BE2C (cell line): ENCODE measurements around the gene ELFN2.

Source experiments
- DNase-seq: peaks from one replicate; pipeline ENCODE4 v3.0.0-alpha.2; 2020
- H3K27me3 ChIP-seq: fragments of 250-450 bp; sonication (Bioruptor Pico); 2 replicates; pipeline ENCODE4 v1.5.1; 2020; ENCODE audit warnings: mild to moderate bottlenecking
- H3K36me3 ChIP-seq: fragments of 250-450 bp; sonication (Bioruptor Pico); 2 replicates; pipeline ENCODE4 v1.5.1; 2020; ENCODE audit warnings: mild to moderate bottlenecking
- H3K4me1 ChIP-seq: fragments of 250-450 bp; sonication (Bioruptor Pico); 2 replicates; pipeline ENCODE4 v1.5.1; 2020
- H3K4me3 ChIP-seq: 2 replicates; pipeline ENCODE4 v1.5.1; 2011; ENCODE audit warnings: low read depth, low read length
- H3K9me3 ChIP-seq: fragments of 250-450 bp; sonication (Bioruptor Pico); 2 replicates; pipeline ENCODE4 v1.5.1; 2020
- TF ChIP-seq, protein P1 (sequence below): IDR thresholded peaks from 2 replicates; pipeline ENCODE4 v1.5.1; 2012; ENCODE audit warnings: mild to moderate bottlenecking, low read depth, low read length

Gene ELFN2

DNA sequence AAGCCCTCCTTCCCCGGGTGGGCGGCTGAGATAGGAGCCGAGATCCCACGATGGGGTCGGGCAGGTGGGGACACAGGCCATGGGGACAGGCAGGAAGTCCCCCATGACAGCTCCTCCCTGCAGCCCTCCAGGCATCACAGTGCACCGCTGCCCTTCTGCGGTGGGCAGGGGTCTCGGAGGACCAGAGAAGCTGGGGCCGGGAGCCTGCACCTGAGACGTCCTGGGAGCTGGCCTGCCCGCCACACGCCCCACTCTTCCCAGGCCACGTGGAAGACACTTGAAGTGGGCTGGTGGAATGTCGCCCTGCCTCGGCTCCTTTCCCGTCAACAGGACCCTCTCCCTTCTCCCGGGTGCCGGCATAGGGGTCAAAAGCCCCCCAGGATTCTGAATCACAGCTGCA, 55.4 kb downstream of the ELFN2 start:
- TF ChIP-seq, protein P1, sequence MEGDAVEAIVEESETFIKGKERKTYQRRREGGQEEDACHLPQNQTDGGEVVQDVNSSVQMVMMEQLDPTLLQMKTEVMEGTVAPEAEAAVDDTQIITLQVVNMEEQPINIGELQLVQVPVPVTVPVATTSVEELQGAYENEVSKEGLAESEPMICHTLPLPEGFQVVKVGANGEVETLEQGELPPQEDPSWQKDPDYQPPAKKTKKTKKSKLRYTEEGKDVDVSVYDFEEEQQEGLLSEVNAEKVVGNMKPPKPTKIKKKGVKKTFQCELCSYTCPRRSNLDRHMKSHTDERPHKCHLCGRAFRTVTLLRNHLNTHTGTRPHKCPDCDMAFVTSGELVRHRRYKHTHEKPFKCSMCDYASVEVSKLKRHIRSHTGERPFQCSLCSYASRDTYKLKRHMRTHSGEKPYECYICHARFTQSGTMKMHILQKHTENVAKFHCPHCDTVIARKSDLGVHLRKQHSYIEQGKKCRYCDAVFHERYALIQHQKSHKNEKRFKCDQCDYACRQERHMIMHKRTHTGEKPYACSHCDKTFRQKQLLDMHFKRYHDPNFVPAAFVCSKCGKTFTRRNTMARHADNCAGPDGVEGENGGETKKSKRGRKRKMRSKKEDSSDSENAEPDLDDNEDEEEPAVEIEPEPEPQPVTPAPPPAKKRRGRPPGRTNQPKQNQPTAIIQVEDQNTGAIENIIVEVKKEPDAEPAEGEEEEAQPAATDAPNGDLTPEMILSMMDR = no peak
- no peaks in the 10 kb centered on the region for H3K4me1 ChIP-seq

DNA sequence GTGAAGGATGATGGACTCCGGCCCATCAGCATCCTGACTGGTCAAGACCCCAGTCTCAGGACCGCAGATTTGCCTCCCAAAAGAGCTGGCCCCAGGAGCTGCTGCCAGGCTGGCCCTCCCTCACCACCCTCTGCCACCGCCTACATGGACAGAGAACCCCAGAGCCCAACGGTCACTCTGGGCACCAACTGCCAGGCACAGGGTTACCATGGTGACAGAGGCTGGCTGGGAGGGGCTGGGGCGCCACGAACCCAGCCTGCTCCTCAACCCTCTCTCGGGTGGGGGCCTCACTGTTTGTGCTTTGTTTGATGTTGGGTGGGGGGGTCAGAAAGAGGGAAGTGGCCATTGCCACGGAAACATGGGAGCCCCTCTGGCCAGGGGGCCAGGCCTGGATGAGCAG, 55.8 kb downstream of the ELFN2 start:
- H3K4me1 ChIP-seq = no peaks in the 10 kb centered on the region
- TF ChIP-seq, protein P1 = no peak
- no peaks in the 10 kb centered on the region for H3K36me3 ChIP-seq
- H3K27me3 ChIP-seq = peaks cover 37% of the 10 kb centered on the region
- no peak overlapping the region for H3K4me3 ChIP-seq
- DNase-seq = no peak
- H3K9me3 ChIP-seq = no peaks in the 10 kb centered on the region

More for the DNA sequence above, 55.4 kb downstream of the ELFN2 start:
- Histone ChIP-seq H3K4me3 (no peak overlapping the region), H3K9me3 (no peaks in the 10 kb centered on the region), H3K36me3 (no peaks in the 10 kb centered on the region), H3K27me3 (peaks cover 41% of the 10 kb centered on the region)
- no peak for DNase-seq

DNA sequence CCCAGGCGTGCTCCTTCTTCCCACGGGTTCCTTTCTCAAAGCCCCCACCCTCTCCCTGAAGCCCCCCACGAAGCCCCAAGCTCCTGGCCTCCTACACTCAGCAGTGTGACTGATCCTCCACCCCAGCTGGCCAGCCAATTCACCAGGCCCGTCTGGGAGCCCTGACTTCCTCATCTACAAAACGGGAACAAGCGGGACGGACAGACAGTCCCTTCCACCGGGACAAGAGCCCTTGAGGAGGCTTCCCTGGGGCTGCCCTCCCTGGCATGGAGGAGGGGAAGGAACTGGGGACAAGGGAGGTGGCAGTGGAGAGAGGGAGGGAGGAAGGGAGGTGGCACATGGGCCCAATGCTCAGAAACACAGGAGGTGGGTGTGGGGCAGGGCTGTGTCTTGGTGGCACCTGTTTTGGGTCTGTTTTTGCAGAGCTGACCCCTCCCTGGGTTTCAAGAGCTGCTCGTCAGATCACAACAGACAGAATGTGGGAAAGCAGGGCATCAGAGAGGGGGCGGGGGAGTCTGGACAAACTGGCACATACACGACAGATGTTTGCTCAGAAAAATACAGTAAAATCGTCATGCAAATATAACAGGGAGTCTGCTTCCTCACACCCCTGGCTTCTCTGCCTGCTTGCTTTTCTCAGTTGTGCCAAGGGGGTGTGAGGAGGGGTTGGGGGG, 56.8 kb downstream of the ELFN2 start:
- no peaks in the 10 kb centered on the region for H3K9me3 ChIP-seq
- no peaks in the 10 kb centered on the region for H3K4me1 ChIP-seq
- no peak for DNase-seq
- H3K36me3 ChIP-seq = no peaks in the 10 kb centered on the region
- no peak overlapping the region for H3K4me3 ChIP-seq
- peaks cover 26% of the 10 kb centered on the region for H3K27me3 ChIP-seq
- TF ChIP-seq, protein P1 = no peak

DNA sequence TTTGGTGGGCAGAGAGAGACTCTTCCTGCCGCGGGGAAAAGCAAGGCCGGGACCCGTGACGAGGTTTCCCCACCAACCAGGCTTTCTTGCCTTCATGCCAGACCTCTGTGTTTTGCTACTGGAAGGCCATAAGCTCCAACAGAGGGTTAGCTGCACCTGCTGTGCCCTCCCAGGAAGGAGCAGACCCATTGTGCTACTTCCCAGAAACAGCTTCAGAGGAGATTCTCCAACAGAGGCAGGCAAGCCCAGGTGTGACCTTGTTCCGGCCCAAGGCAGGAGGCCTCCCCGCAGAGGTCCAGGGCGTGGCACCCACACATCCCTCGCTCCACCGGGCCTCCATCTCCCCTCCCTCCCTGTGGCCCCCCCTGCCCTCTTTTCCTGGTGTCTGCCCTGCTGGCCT, 57.8 kb downstream of the ELFN2 start:
- peaks cover 17% of the 10 kb centered on the region for H3K27me3 ChIP-seq

DNA sequence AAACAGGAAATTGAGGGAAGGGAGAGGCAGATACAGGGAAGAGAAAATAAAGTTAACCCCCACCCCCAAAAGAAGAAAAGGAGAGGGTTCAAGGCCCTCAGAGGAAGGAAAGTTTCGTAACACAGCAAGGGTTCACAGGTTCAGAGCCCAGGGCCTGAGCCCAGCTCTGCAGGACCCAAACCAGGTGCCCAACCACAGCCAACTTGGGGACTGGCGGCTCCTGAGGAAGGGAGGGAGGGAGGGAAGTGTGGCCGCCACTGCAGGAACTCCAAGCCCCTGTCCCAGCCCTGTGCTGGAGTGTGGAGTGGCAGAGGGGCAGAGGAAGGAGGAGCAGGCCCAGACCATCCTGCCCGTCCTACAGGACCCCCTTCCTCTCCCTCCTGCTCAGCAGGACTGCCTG, 59.2 kb downstream of the ELFN2 start:
- no peak overlapping the region for H3K4me3 ChIP-seq
- H3K27me3 ChIP-seq = peaks cover 4% of the 10 kb centered on the region; the same call in 1 of the 2 replicates
- no peaks in the 10 kb centered on the region for H3K9me3 ChIP-seq
- no peaks in the 10 kb centered on the region for H3K36me3 ChIP-seq
- no peak for DNase-seq
- no peaks in the 10 kb centered on the region for H3K4me1 ChIP-seq
- TF ChIP-seq, protein P1 = no peak

More for the DNA sequence above, 57.8 kb downstream of the ELFN2 start:
- Histone ChIP-seq H3K9me3 (no peaks in the 10 kb centered on the region), H3K4me1 (no peaks in the 10 kb centered on the region), H3K36me3 (no peaks in the 10 kb centered on the region), H3K4me3 (no peak overlapping the region)
- DNase-seq = no peak
- TF ChIP-seq, protein P1 = no peak

DNA sequence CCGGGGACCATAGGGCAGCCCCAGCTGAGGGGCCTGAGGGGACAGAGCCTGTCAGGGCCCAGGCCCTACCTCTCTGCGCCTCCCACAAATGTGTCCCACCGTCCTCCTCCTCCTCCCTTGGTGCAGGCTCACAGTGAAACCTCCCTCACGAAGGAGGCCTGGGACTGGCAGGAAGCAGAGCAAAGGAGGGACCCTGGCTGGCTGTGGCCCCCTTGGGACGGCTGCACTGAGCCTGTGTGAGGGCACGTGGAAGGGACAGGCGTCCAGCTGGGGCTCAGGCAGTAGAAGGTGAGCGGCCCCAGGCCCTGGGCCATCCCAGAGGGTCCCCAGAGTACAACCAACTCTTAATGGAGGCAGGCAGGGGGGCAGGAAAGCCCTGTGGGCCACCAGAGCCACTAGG, 60.7 kb downstream of the ELFN2 start:
- DNase-seq = no peak
- H3K27me3 ChIP-seq = no peaks in the 10 kb centered on the region
- no peaks in the 10 kb centered on the region for H3K36me3 ChIP-seq
- TF ChIP-seq, protein P1 = no peak
- H3K4me1 ChIP-seq = no peaks in the 10 kb centered on the region
- H3K9me3 ChIP-seq = no peaks in the 10 kb centered on the region
- H3K4me3 ChIP-seq = no peak overlapping the region
